SK-N-SH (cell line): ENCODE results near the gene LPCAT2. TPM values are rescaled to one million over a fixed set of nuclear protein-coding genes. Genes with fewer than 3 reads are reported as not detected.

Source experiments
- CTCF ChIA-PET: fragments of 300-600, 350-600 bp; formaldehyde crosslinking; extraction: SDS; loops from one replicate; lab custom pipeline; 2021; lab: Yijun Ruan, JAX
- POLR2A ChIA-PET: fragments of 350-600 bp; sonication (Branson Sonifier 250); formaldehyde crosslinking; extraction: SDS; loops from one replicate; lab custom pipeline; 2020; ENCODE audit warnings: antibody characterized with exemption, inconsistent platforms; lab: Yijun Ruan, JAX
- DNase-seq: peaks from one replicate; pipeline ENCODE4 v3.0.0; 2012
- H2AFZ ChIP-seq: fragments of 200-600 bp; sonication (generic); 2 replicates; pipeline ENCODE4 v1.8.1; 2016; ENCODE audit warnings: antibody characterized with exemption, mild to moderate bottlenecking, low read depth
- H3F3A ChIP-seq: fragments of 200-600 bp; sonication (generic); replicated peaks from 2 replicates; pipeline ENCODE3; 2016; ENCODE audit warnings: antibody characterized with exemption, mild to moderate bottlenecking; ENCODE audit not compliant: insufficient read depth
- H3K27ac ChIP-seq, 2 experiments: fragments of 200-500 bp in 1 of 2; fragments of 200-600 bp in 1 of 2; sonication (Bioruptor generic) in 1 of 2; sonication (generic), shearing (Covaris generic) in 1 of 2; 2 replicates each; pipeline versions ENCODE4 v1.5.1 to v1.6.1; 2014 to 2016; ENCODE audit warnings: low read depth in 2 of 2, inconsistent platforms in 1 of 2, low read length in 1 of 2, mild to moderate bottlenecking in 1 of 2, mixed read lengths in 1 of 2
- H3K27me3 ChIP-seq: fragments of 200-600 bp; sonication (generic), shearing (Covaris generic); 2 replicates; pipeline ENCODE4 v1.6.1; 2016; ENCODE audit warnings: mixed run types; ENCODE audit not compliant: insufficient read depth
- H3K36me3 ChIP-seq, 2 experiments: fragments of 200-500 bp in 1 of 2; fragments of 200-600 bp in 1 of 2; sonication (Bioruptor generic) in 1 of 2; sonication (generic) in 1 of 2; replicated peaks in 1 of 2; 2 replicates each; pipeline versions ENCODE3 to v1.5.1; 2014 to 2016; ENCODE audit warnings: low read length in 1 of 2, mild to moderate bottlenecking in 1 of 2; ENCODE audit not compliant: insufficient read depth in 2 of 2, control insufficient read depth in 1 of 2
- H3K4me1 ChIP-seq, 2 experiments: fragments of 200-500 bp in 1 of 2; fragments of 200-600 bp in 1 of 2; sonication (Bioruptor generic) in 1 of 2; sonication (generic), shearing (Covaris generic) in 1 of 2; 2 replicates each; pipeline versions ENCODE4 v1.5.1 to v1.6.1; 2014 to 2016; ENCODE audit warnings: low read depth in 1 of 2, low read length in 1 of 2, mixed run types in 1 of 2; ENCODE audit not compliant: insufficient read depth in 2 of 2, control insufficient read depth in 1 of 2
- H3K4me2 ChIP-seq: fragments of 200-600 bp; sonication (generic), shearing (Covaris generic); 2 replicates; pipeline ENCODE4 v1.6.1; 2017; ENCODE audit warnings: mixed run types
- H3K4me3 ChIP-seq, 2 experiments: fragments of 200-500 bp in 1 of 2; fragments of 200-600 bp in 1 of 2; sonication (Bioruptor generic) in 1 of 2; sonication (generic), shearing (Covaris generic) in 1 of 2; 2 replicates each; pipeline versions ENCODE4 v1.5.1 to v1.8.1; 2014 to 2016; ENCODE audit warnings: low read depth in 2 of 2, inconsistent platforms in 1 of 2, low read length in 1 of 2, mild to moderate bottlenecking in 1 of 2, mixed read lengths in 1 of 2, moderate library complexity in 1 of 2
- H3K79me2 ChIP-seq: fragments of 200-600 bp; sonication (generic); 2 replicates; pipeline ENCODE4 v1.8.1; 2017; ENCODE audit warnings: mild to moderate bottlenecking; ENCODE audit not compliant: insufficient read depth
- H3K9ac ChIP-seq: fragments of 200-600 bp; sonication (generic); 2 replicates; pipeline ENCODE4 v1.6.1; 2017; ENCODE audit warnings: mixed run types
- H3K9me2 ChIP-seq: fragments of 200-600 bp; sonication (generic); 2 replicates; pipeline ENCODE4 v1.6.1; 2017; ENCODE audit warnings: mixed run types
- H3K9me3 ChIP-seq: fragments of 200-600 bp; sonication (generic); 2 replicates; pipeline ENCODE4 v1.6.1; 2017; ENCODE audit warnings: mixed run types, mild to moderate bottlenecking, moderate library complexity
- H4K20me1 ChIP-seq: fragments of 200-600 bp; sonication (generic); 2 replicates; pipeline ENCODE4 v1.6.1; 2017; ENCODE audit warnings: mild to moderate bottlenecking, mixed run types; ENCODE audit not compliant: insufficient read depth
- ELF1 ChIP-seq: IDR thresholded peaks from 2 replicates; pipeline ENCODE4 v1.4.0; 2012
- EP300 ChIP-seq, 2 experiments: IDR thresholded peaks; 2 replicates each; pipeline versions ENCODE4 v1.4.0 to v1.6.1; 2012; ENCODE audit warnings: borderline replicate concordance in 1 of 2, low read depth in 1 of 2, low read length in 1 of 2
- EZH2phosphoT487 ChIP-seq: fragments of 200-600 bp; sonication (generic); IDR thresholded peaks from 2 replicates; pipeline ENCODE4 v1.6.1; 2017; ENCODE audit warnings: low read depth, mixed run types, mild to moderate bottlenecking, antibody characterized with exemption, moderate library complexity, borderline replicate concordance
- JUND ChIP-seq: IDR thresholded peaks from 2 replicates; pipeline ENCODE4 v1.4.0; 2012
- MAX ChIP-seq: IDR thresholded peaks from 2 replicates; pipeline ENCODE4 v1.4.0; 2012; ENCODE audit warnings: low read depth
- MXI1 ChIP-seq: IDR thresholded peaks from 2 replicates; pipeline ENCODE4 v1.6.1; 2012; ENCODE audit warnings: mild to moderate bottlenecking, low read depth, low read length, improper control_type of control experiment
- NRF1 ChIP-seq: IDR thresholded peaks from 2 replicates; pipeline ENCODE4 v1.6.1; 2012; ENCODE audit warnings: low read depth, mild to moderate bottlenecking, low read length
- POLR2AphosphoS5 ChIP-seq: IDR thresholded peaks from 2 replicates; pipeline ENCODE4 v1.6.1; 2012; ENCODE audit warnings: low read depth, low read length
- RXRA ChIP-seq: IDR thresholded peaks from 2 replicates; pipeline ENCODE4 v1.4.0; 2012; ENCODE audit warnings: low read depth, mild to moderate bottlenecking, borderline replicate concordance
- TCF12 ChIP-seq: IDR thresholded peaks from 2 replicates; pipeline ENCODE4 v1.4.0; 2012
- YY1 ChIP-seq: IDR thresholded peaks from 2 replicates; pipeline ENCODE4 v1.4.0; 2012; ENCODE audit warnings: low read depth, mild to moderate bottlenecking
- ZBTB33 ChIP-seq: IDR thresholded peaks from 2 replicates; pipeline ENCODE4 v1.4.0; 2012; ENCODE audit warnings: low read depth, borderline replicate concordance
- WGBS: methylation state at CpG from one replicate; pipeline ENCODE4 v1.1.6; 2017; ENCODE audit warnings: low lambda C conversion rate; 5-methylcytosine and 5-hydroxymethylcytosine counted together
- polyA plus RNA-seq, 3 experiments: library from polyadenylated mRNA; depleted of rRNA; stranded (reverse); fragments of >200 nt; gene quantifications; 2 replicates each; pipeline ENCODE4 v1.2.3, GENCODE V29; 2012

Gene LPCAT2
- polyA plus RNA-seq, 1 of the 3 experiments (the other 2 are of a cell fraction), result 9.1 TPM

GRCh38 chr16:55562936-55563335, 54.1 kb downstream of the LPCAT2 start:
- Histone ChIP-seq H3K27me3 (no peaks in the 10 kb centered on the region), H3K9me2 (no peaks in the 10 kb centered on the region; the same call in 1 of the 2 replicates), H3K27ac (peak overlapping the region; percentile 29 to 100; a peak in 3 of 4 replicates), H3K4me2 (no peak overlapping the region; the same call in 1 of the 2 replicates), H4K20me1 (no peaks in the 10 kb centered on the region), H3K36me3 (peaks cover 43 to 71% of the 10 kb centered on the region in 2 experiments), H3K4me3 (no peak overlapping the region), H3K4me1 (peaks cover 14 to 26% of the 10 kb centered on the region in 2 experiments; a peak in 3 of 4 replicates), H3K9me3 (no peaks in the 10 kb centered on the region), H3K9ac (no peak overlapping the region), H3F3A (peaks cover 4% of the 10 kb centered on the region), H3K79me2 (no peaks in the 10 kb centered on the region; the same call in 1 of the 2 replicates), H2AFZ (no peak overlapping the region)
- ChIA-PET POLR2A (interaction anchor here (1.5 kb wide), 1 partner anchor 93 kb away, joined by 4 read pairs; the partner anchor contains the start of gene SLC6A2), CTCF (no interaction called here)
- no peak for TF ChIP-seq TCF12
- TF ChIP-seq EP300 (IDR thresholded peaks at IDR 0.05; ENCODE audit: borderline replicate concordance in 1 of 2, low read depth in 1 of 2, low read length in 1 of 2), result no peak
- DNase-seq, result no peak
- 85% methylated on average over 1 of the region's 1 CpG for WGBS

- TF ChIP-seq EZH2phosphoT487, result no peak
- no peak for TF ChIP-seq JUND
- no peak for TF ChIP-seq ELF1
- TF ChIP-seq YY1, result no peak
- TF ChIP-seq ZBTB33, result no peak
- no peak for TF ChIP-seq RXRA
- TF ChIP-seq EP300 (IDR thresholded peaks at IDR 0.05; ENCODE audit: borderline replicate concordance in 1 of 2, low read depth in 1 of 2, low read length in 1 of 2), result no peak
- TF ChIP-seq POLR2AphosphoS5, result no peak
- TF ChIP-seq TCF12, result no peak
- no peak for TF ChIP-seq NRF1
- no peak for TF ChIP-seq MXI1
- no peak for TF ChIP-seq MAX
- Histone ChIP-seq H3K9me2 (no peaks in the 10 kb centered on the region; the same call in 1 of the 2 replicates), H2AFZ (no peak overlapping the region), H3F3A (peaks cover 7% of the 10 kb centered on the region), H4K20me1 (no peaks in the 10 kb centered on the region), H3K9me3 (no peaks in the 10 kb centered on the region), H3K27ac (peak overlapping the region; percentile 29 to 100; a peak in 3 of 4 replicates), H3K4me1 (peaks cover 7 to 28% of the 10 kb centered on the region in 2 experiments; a peak in 3 of 4 replicates), H3K9ac (no peak overlapping the region), H3K27me3 (no peaks in the 10 kb centered on the region), H3K79me2 (no peaks in the 10 kb centered on the region), H3K36me3 (peaks cover 39 to 69% of the 10 kb centered on the region in 2 experiments), H3K4me2 (peak overlapping the region; percentile 24), H3K4me3 (peak overlapping the region in 1 of 2 experiments; percentile 11; a peak in 1 of 4 replicates)
- 98% methylated on average over 2 of the region's 2 CpGs for WGBS
- POLR2A ChIA-PET, result no interaction called here
- CTCF ChIA-PET, result no interaction called here
- no peak for DNase-seq
Observed at GRCh38 chr16:55563797-55564196, 54.9 kb downstream of the LPCAT2 start.
